GM19372 (cell line): ENCODE results near the gene AJM1.
"Not testable (repeated sequence)": the region's sequence is repeated elsewhere in the genome, so short reads cannot be mapped to it uniquely, and the experiment has no call there.

Experiments
- ATAC-seq: cut with Tn5 transposase; IDR thresholded peaks from one replicate; pipeline ENCODE4 v1.9.1; 2021; ENCODE audit warnings: mild to moderate bottlenecking, low read depth, moderate library complexity; ENCODE audit not compliant: unreplicated experiment

Gene AJM1

DNA sequence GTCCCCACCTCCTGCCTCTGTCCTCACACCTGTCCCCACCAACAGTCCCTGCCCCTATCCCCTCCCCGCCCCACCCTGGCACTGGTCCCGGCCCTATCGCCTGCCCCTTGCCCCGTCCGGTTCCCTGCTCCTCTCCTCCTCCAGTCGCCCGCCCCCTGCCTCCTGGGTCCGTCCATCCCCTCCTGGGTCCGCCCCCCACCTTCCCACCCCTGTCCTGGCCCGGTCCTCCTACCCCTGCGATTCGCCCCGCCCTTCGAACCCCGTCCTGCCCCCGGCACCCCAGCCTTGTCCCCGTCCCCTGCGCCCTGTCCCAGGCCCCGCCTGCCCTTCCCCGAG lies 23.5 kb downstream of the AJM1 start:
- ATAC-seq: peak; percentile 15

DNA sequence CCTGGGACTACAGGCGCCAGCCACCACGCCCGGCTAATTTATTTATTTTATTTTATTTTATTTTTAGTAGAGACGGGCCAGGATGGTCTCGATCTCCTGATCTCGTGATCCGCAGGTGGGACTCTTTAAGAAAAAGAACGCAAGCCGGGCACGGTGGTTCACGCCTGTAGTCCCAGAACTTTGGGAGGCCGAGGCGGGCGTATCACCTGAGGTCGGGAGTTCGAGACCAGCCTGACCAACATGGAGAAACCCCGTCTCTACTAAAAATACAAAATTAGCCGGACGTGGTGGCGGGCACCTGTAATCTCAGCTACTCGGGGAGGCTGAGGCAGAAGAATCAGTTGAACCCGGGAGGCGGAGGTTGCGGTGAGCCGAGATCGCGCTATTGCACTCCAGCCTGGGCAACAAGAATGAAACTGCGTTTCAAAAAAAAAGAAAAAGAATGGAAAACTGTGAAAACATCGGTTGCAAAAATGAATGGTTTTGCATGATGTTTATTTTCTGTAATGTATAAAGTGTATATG lies 24.7 kb downstream of the AJM1 start:
- ATAC-seq: not testable (repeated sequence)

DNA sequence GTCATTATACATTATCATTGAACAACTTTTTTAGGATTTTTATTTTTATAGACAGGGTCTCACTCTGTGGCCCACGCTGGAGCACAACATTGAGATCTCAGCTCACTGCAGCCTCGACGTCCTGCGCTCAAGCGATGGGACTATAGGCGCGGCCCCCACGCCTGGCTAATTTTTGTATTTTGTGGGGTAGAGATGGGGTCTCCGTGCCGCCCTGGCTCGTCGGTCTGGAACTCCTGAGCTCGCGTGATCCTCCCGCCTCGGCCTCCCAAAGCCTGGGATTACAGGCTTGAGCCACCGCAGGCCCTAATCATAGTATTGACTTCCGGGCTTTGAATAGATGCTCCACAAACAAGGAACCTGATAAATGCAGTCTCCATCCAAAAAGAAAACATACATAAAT lies 25.2 kb downstream of the AJM1 start:
- ATAC-seq: no peak

GRCh38 chr9:136867917-136868316 lies 25.6 kb downstream of the AJM1 start:
- no peak for ATAC-seq

- ATAC-seq: no peak
Measured at GRCh38 chr9:136868644-136869043, 26.4 kb downstream of the AJM1 start.

GRCh38 chr9:136869611-136870010 lies 27.3 kb downstream of the AJM1 start:
- not testable (repeated sequence) for ATAC-seq

DNA sequence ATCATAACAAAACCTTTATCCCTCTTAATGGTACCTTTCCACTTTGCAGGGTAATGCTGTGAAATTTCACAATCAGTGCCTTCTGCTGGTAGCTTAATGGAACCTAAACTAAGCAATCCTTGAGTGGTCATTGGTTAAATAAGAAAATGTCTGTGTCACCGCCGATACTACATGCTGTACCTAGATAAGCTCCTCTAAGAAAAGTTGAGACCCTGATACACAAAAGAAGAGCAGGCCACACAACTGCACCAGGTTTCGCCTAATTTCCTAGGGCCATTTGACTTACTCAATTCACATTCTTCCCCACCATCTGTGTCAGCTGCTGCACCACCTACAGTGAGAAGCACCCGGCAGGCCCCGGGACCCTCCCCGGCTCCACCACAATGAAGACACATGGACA lies 32.9 kb downstream of the AJM1 start:
- no peak for ATAC-seq

- ATAC-seq: no peak
Measured at GRCh38 chr9:136876476-136876875, 34.2 kb downstream of the AJM1 start.

DNA sequence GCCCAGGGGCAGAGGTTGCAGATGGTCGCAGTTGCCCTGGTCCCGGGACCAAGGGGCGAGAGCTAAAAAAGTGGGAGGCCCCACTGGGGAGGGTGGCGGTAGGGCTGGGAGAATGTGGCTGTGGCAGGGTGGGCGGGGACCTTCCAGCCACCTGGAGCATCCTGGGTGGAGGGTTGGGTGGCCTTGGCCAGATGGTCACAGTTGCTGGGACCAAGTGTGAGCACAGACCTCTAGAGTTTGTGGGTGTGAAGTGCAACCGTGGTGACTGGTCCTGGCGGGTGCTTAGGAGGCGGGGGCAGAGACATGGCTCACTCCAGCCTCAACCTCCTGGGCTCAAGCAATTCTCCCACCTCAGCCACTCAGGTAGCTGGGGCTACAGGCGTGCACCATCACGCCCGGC lies 38.4 kb downstream of the AJM1 start:
- ATAC-seq: no peak

DNA sequence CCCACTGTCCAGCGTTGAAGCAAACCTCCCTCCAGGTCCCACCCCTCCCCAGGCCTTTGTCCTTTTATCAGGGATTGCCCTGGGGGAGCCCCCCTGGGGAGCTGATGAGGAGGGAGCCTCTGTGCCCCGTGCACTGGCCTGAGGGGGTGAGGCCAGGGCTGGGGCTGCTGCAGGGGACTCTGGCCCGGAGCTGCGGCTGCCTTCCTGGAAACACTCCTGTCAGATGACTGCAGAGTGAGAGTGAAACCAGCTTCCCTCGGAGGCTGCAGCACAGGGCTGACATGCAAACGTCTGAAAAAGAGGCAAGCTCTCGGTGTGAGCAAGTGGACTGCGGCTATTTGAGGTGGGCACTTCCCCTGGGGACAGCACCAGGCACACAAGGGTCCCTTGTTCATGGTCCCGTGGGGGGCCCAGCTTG lies 39.4 kb downstream of the AJM1 start:
- no peak for ATAC-seq

- no peak for ATAC-seq
Measured at GRCh38 chr9:136882109-136882946, 40.0 kb downstream of the AJM1 start.

DNA sequence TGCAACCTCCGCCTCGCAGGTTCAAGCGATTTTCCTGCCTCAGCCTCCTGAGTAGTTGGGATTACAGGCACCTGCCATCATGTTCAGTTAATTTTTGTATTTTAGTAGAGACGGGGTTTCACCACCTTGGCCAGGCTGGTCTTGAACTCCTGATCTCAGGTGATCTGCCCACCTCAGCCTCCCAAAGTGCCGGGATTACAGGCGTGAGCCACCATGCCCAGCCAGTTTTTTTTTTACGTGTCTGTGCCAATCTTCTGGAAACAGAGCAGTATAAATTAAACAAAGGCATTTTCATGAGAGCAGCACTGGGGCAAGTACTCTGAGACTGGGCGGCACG lies 40.6 kb downstream of the AJM1 start:
- not testable (repeated sequence) for ATAC-seq

- not testable (repeated sequence) for ATAC-seq
Measured at GRCh38 chr9:136883670-136884069, 41.4 kb downstream of the AJM1 start.

DNA sequence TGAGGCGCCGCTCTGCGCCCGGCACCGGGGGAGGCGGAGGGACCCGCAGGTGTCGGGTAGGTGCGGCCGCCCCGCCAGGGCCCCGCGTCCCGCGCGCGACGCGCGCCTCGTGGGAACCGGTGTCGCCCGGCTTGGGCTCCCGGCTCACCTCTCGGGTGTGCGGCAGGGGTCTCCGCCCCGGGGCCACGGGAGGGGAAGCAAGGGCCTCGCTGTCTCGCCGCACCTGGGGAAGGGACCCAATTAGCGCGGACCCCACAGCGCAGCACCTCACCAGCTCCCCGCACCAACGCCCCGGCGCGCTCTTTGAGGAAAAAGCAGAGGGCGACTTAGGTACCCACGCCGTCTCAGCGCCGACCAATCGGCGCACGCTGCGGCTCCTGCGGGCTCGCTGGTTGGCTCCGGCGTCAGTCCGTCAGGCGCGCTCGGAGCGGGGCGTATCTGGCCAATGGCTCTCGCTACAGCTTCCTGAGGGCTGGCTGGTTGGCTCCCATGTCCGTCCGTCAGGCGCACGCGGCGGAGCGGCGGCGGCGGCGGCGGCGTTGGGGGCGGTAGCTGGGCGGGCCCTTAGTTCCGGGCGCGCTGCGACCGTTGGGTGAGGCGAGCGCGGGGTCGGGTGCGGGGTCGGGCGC lies 43.8 kb downstream of the AJM1 start, which contains the start of gene TRAF2:
TRAF2 (plus strand) TSS at position 567 of the 629 bp plus-strand sequence. CDS start 12,225 bp downstream, outside the sequence.
- peak; percentile 93 for ATAC-seq

DNA sequence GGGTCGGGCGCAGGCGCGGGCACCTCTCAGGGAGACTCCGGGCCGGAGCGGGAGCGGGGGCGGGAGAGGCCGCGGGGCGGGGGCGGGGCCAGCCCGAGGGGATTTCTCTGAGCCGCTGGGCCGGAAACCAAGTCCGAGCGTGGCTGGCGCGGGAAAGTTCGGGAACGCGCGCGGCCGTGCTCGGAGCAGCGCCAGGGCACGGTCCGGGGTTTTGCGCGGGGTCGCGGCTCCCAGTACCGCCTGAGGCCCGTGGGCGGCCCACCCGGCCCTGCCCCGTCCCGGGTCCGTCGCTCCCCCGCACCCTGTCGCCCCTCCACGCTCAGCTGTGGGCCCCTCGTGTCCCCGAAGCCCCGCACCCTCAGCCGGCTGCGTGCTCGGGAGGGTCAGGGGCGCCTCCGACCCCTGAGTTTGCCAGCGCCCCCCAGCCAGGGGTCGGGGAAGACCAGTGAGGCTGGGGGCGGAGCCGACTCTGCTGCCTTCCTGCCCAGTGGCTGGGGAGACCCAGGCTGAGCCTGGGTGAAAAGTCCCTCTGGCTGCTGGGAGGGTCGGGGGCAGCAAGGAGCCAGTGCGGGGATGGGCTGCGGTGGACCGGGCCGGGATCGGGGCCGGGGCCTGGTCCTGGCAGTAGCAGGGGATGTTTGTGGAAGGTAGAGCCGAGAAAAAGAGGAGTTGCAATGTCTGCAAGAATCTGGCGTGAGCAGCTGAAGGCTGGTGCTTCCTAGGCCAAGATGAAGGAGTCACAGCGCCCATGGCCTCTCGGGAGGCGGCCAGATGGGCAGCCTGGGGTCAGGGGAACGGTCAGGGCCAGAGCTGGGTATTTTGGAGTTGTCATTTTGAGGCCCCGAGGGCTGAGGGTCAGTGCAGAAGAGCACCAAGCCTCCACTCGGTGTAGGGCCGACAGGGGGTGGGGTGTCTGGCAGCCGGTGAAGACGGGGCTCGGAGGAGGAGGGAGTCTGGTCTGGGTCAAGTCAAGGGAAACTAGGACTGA lies 44.6 kb downstream of the AJM1 start:
- ATAC-seq: peak; percentile 25

DNA sequence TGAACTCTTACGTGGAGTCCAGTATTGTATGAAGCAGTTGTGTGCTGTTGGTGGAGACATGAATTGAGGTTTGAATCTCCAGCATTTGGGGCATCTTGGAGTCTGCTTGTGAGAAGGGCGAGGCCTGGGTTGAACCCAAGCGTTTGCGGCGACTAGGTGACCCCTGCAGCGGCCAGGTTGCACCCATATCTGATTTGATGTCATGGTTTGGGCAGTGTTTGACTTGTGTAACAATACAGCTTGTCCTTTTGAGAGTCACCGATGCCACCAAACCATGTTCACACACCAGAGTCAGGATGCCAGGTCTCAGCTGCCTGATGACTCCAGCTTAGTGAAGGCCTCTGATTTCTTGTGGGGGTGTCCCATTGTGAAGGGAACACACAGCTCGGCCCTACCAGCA lies 46.2 kb downstream of the AJM1 start:
- ATAC-seq: no peak

GRCh38 chr9:136889858-136890257 lies 47.6 kb downstream of the AJM1 start:
- ATAC-seq: no peak

- no peak for ATAC-seq
Measured at GRCh38 chr9:136890661-136891060, 48.4 kb downstream of the AJM1 start.
